Ascending aorta (tissue), 2 donors: ENCODE measurements around the gene TFR2. TPM values are rescaled to one million over a fixed set of nuclear protein-coding genes. Genes with fewer than 3 reads are reported as not detected.

ENCODE experiments used
- DNase-seq, 2 donors: peaks; one replicate each; pipeline ENCODE4 v3.0.0-alpha.2; 2019; ENCODE audit warnings: low spot score in 2 of 2
- H3K27ac ChIP-seq, 2 donors: fragments of 200-600 bp; sonication (generic); one replicate each; pipeline ENCODE4 v1.5.1; 2016 to 2017; ENCODE audit warnings: mild to moderate bottlenecking in 1 of 2
- H3K27me3 ChIP-seq: fragments of 200-600 bp; sonication (generic); one replicate; pipeline ENCODE4 v1.5.1; 2017
- H3K36me3 ChIP-seq, 2 donors: fragments of 200-600 bp; sonication (generic); one replicate each; pipeline ENCODE4 v1.5.1; 2016
- H3K4me1 ChIP-seq, 2 donors: fragments of 200-600 bp; sonication (generic); one replicate each; pipeline ENCODE4 v1.5.1; 2016 to 2017; ENCODE audit warnings: mild to moderate bottlenecking in 1 of 2
- H3K4me3 ChIP-seq, 2 donors: fragments of 200-600 bp; sonication (generic); one replicate each; pipeline ENCODE4 v1.5.1; 2016 to 2017; ENCODE audit warnings: mild to moderate bottlenecking in 1 of 2
- H3K9me3 ChIP-seq, 2 donors: fragments of 200-600 bp; sonication (generic); one replicate each; pipeline ENCODE4 v1.5.1; 2016
- CTCF ChIP-seq, 3 experiments: fragments of 200-600 bp in 2 of 3; fragments of 450-650 bp in 1 of 3; sonication (generic) in 2 of 3; IDR thresholded peaks; one replicate each; pipeline ENCODE4 v1.5.1; 2016 to 2019; ENCODE audit warnings: antibody characterized with exemption in 3 of 3, mild to moderate bottlenecking in 1 of 3, moderate library complexity in 1 of 3
- intact Hi-C: fragments of 100-400 bp; cut with DNase I; formaldehyde crosslinking; loops from one replicate; pipeline ENCODE4 v1.15.1; 2023
- total RNA-seq: library from RNA; depleted of rRNA; stranded (reverse); fragments of >200 nt; gene quantifications from one replicate; pipeline ENCODE4 v1.1.0, GENCODE V29; 2016

The TFR2 gene
- total RNA-seq, 1 donor from 2014 or later: not detected

GRCh38 chr7:100683659-100684533, 42.5 kb upstream of the TFR2 start:
- TF ChIP-seq CTCF (IDR thresholded peaks at IDR 0.05): no peak
- Histone ChIP-seq H3K27ac (no peak overlapping the region), H3K4me1 (peaks cover 0 to 2% of the 10 kb centered on the region in 2 donors), H3K4me3 (no peak overlapping the region), H3K36me3 (peaks cover 78 to 91% of the 10 kb centered on the region in 2 donors), H3K9me3 (no peaks in the 10 kb centered on the region), H3K27me3 (no peaks in the 10 kb centered on the region)
- intact Hi-C loops: no loop called here
- no peak for DNase-seq

- intact Hi-C loops: no loop called here
Measured at GRCh38 chr7:100682991-100683658, 41.8 kb upstream of the TFR2 start.

GRCh38 chr7:100682228-100682741, 40.9 kb upstream of the TFR2 start:
- peaks cover 0 to 4% of the 10 kb centered on the region in 2 donors for H3K4me1 ChIP-seq
- H3K27me3 ChIP-seq: no peaks in the 10 kb centered on the region
- H3K9me3 ChIP-seq: no peaks in the 10 kb centered on the region
- no peak for DNase-seq
- H3K27ac ChIP-seq: no peak overlapping the region
- no peak for TF ChIP-seq CTCF (IDR thresholded peaks at IDR 0.05)
- intact Hi-C loops: no loop called here
- H3K36me3 ChIP-seq: peaks cover 77 to 91% of the 10 kb centered on the region in 2 donors
- no peak overlapping the region for H3K4me3 ChIP-seq

More at GRCh38 chr7:100682991-100683658, 41.8 kb upstream of the TFR2 start:
- Histone ChIP-seq H3K4me3 (no peak overlapping the region), H3K27ac (no peak overlapping the region), H3K36me3 (peaks cover 77 to 91% of the 10 kb centered on the region in 2 donors), H3K27me3 (no peaks in the 10 kb centered on the region), H3K4me1 (peaks cover 0 to 4% of the 10 kb centered on the region in 2 donors), H3K9me3 (no peaks in the 10 kb centered on the region)
- TF ChIP-seq CTCF (IDR thresholded peaks at IDR 0.05): no peak
- no peak for DNase-seq

GRCh38 chr7:100681491-100682227, 40.3 kb upstream of the TFR2 start:
- peaks cover 77 to 91% of the 10 kb centered on the region in 2 donors for H3K36me3 ChIP-seq
- no peaks in the 10 kb centered on the region for H3K9me3 ChIP-seq
- intact Hi-C loops: no loop called here
- DNase-seq: no peak
- H3K27me3 ChIP-seq: no peaks in the 10 kb centered on the region
- peaks cover 0 to 4% of the 10 kb centered on the region in 2 donors for H3K4me1 ChIP-seq
- H3K27ac ChIP-seq: no peak overlapping the region
- no peak for TF ChIP-seq CTCF (IDR thresholded peaks at IDR 0.05)
- no peak overlapping the region for H3K4me3 ChIP-seq

- H3K9me3 ChIP-seq: no peaks in the 10 kb centered on the region
- DNase-seq: no peak
- no peak for TF ChIP-seq CTCF (IDR thresholded peaks at IDR 0.05)
- no peaks in the 10 kb centered on the region for H3K27me3 ChIP-seq
- H3K4me1 ChIP-seq: peaks cover 3 to 12% of the 10 kb centered on the region in 2 donors
- intact Hi-C loops: no loop called here
- H3K27ac ChIP-seq: peak overlapping the region; percentile 47 to 59
- H3K36me3 ChIP-seq: peaks cover 70 to 85% of the 10 kb centered on the region in 2 donors
- no peak overlapping the region for H3K4me3 ChIP-seq
Measured at GRCh38 chr7:100680576-100681271, 39.4 kb upstream of the TFR2 start.
